A673 (cell line): ENCODE results near the gene GIGYF2.

ENCODE experiments used
- CTCF ChIP-seq: fragments of 300-800, 200-600 bp; sonication (generic); conservative IDR thresholded peaks from 2 replicates; pipeline ENCODE4 v1.5.1; 2017; ENCODE audit warnings: low read depth, mild to moderate bottlenecking, antibody characterized with exemption, low read length, moderate library complexity, mixed read lengths
- EZH2 ChIP-seq: fragments of 200-600 bp; sonication (generic); IDR thresholded peaks from 2 replicates; pipeline ENCODE4 v1.6.1; 2017; ENCODE audit warnings: borderline replicate concordance, low read depth, mild to moderate bottlenecking, mixed read lengths, antibody characterized with exemption, low read length; ENCODE audit not compliant: poor library complexity, severe bottlenecking

DNA sequence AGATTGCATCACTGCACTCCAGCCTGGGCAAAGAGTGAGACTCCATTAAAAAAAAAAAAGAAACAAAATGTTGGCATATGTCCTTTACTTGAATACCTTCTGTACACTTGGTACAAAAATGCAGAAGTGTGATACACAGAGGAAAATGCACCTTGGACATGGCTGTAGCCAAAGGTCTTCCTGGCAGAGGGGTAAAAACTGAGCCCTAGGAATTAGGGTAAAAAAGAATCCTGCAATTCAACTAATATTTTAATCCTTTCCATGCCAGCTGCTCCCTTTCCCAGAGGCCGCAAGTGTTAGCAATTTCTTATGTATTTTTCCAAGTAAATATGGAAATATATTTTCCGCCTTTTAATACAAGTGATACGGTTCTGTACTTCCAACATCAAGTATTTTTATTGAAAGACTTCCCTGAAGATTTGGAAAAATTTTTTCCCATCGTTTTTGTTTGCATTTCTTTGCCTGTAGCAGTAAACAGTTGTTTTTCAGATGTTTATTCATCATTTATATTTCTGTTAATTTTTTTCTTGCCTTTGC lies 53.1 kb downstream of the GIGYF2 start:
- TF ChIP-seq CTCF (no peak), EZH2 (no peak)
